B cell (primary cell): ENCODE data around the gene SLC23A2. TPM values are rescaled to one million over a fixed set of nuclear protein-coding genes. Genes with fewer than 3 reads are reported as not detected.
A peak's percentile ranks its signal among the peaks of the same experiment; 100 is the strongest.

ENCODE experiments used
- ATAC-seq: fragments of 200-7000 bp; cut with Tn5 transposase; one replicate; pipeline ENCODE4 v1.10.0; 2021; ENCODE audit warnings: low read depth, mild to moderate bottlenecking, moderate number of reproducible peaks, moderate library complexity
- CTCF ChIA-PET: fragments of 350-600 bp; sonication (Branson Sonifier 250); formaldehyde crosslinking; loops from one replicate; lab custom pipeline; 2021; ENCODE audit warnings: antibody characterized with exemption, inconsistent platforms; lab: Charles Lee
- POLR2A ChIA-PET: fragments of 350-600 bp; sonication (Branson Sonifier 250); formaldehyde crosslinking; loops from one replicate; lab custom pipeline; 2021; ENCODE audit warnings: antibody characterized with exemption; lab: Charles Lee
- DNase-seq: peaks from one replicate; pipeline ENCODE4 v3.0.0; 2013
- H2AFZ ChIP-seq: 2 replicates; pipeline ENCODE4 v1.6.1; 2012; ENCODE audit warnings: mild to moderate bottlenecking, low read depth, low read length; ENCODE audit not compliant: insufficient read depth, poor library complexity, severe bottlenecking
- H3K27ac ChIP-seq, 2 donors: 1 replicate in 1 of 2; 2 replicates in 1 of 2; pipeline ENCODE4 v1.5.1; 2012 to 2013; ENCODE audit warnings: low read length in 2 of 2, mild to moderate bottlenecking in 2 of 2, moderate library complexity in 1 of 2
- H3K27me3 ChIP-seq, 4 experiments: fragments of 200-600 bp in 1 of 4; sonication (generic) in 1 of 4; replicated peaks in 1 of 4; 1 replicate in 2 of 4; 2 replicates in 2 of 4; pipeline versions ENCODE4 v1.6.1 to v1.7.0; 2013 to 2016; ENCODE audit warnings: low read length in 3 of 4, mild to moderate bottlenecking in 2 of 4, mixed read lengths in 1 of 4, moderate library complexity in 1 of 4; ENCODE audit not compliant: insufficient read depth in 4 of 4, control insufficient read depth in 3 of 4; ENCODE audit errors: control extremely low read depth in 1 of 4
- H3K36me3 ChIP-seq, 2 experiments: replicated peaks in 1 of 2; 1 replicate in 1 of 2; 2 replicates in 1 of 2; pipeline versions ENCODE4 v1.6.1 to v1.7.1; 2013; ENCODE audit warnings: low read length in 1 of 2; ENCODE audit not compliant: insufficient read depth in 2 of 2, control insufficient read depth in 1 of 2; ENCODE audit errors: control extremely low read depth in 1 of 2, extremely low read depth in 1 of 2
- H3K4me1 ChIP-seq, 2 donors: fragments of 200-600 bp in 1 of 2; sonication (generic) in 1 of 2; 1 replicate in 1 of 2; 2 replicates in 1 of 2; pipeline versions ENCODE4 v1.5.1 to v1.6.1; 2013 to 2017; ENCODE audit warnings: low read length in 2 of 2; ENCODE audit not compliant: control insufficient read depth in 2 of 2, insufficient read depth in 2 of 2
- H3K4me2 ChIP-seq: replicated peaks from 2 replicates; pipeline ENCODE3; 2012; ENCODE audit warnings: mild to moderate bottlenecking, low read depth, low read length; ENCODE audit not compliant: poor library complexity, severe bottlenecking
- H3K4me3 ChIP-seq, 5 experiments: fragments of 200-600 bp in 1 of 5; sonication (generic) in 1 of 5; 1 replicate in 3 of 5; 2 replicates in 2 of 5; pipeline versions ENCODE4 v1.5.1 to v1.7.0; 2011 to 2016; ENCODE audit warnings: low read length in 4 of 5, mild to moderate bottlenecking in 4 of 5, low read depth in 2 of 5, control low read depth in 1 of 5, moderate library complexity in 1 of 5; ENCODE audit not compliant: insufficient read depth in 1 of 5; ENCODE audit errors: control extremely low read depth in 1 of 5, extremely low read depth in 1 of 5
- H3K79me2 ChIP-seq: fragments of 200-600 bp; sonication (generic); one replicate; pipeline ENCODE4 v1.6.0; 2016; ENCODE audit warnings: low read length; ENCODE audit not compliant: control insufficient read depth, insufficient read depth
- H3K9ac ChIP-seq: fragments of 200-600 bp; sonication (generic); 2 replicates; pipeline ENCODE4 v1.6.1; 2017; ENCODE audit warnings: mild to moderate bottlenecking, low read length, moderate library complexity
- H3K9me3 ChIP-seq, 3 donors: one replicate each; pipeline versions ENCODE4 v1.6.1 to v1.7.1; 2013; ENCODE audit warnings: low read length in 2 of 3; ENCODE audit not compliant: control insufficient read depth in 2 of 3, insufficient read depth in 1 of 3; ENCODE audit errors: control extremely low read depth in 1 of 3
- H4K20me1 ChIP-seq: 2 replicates; pipeline ENCODE4 v1.6.0; 2012; ENCODE audit warnings: mild to moderate bottlenecking, low read length; ENCODE audit not compliant: insufficient read depth, control insufficient read depth, poor library complexity, severe bottlenecking
- H3K27ac Mint-ChIP-seq: one replicate; pipeline ENCODE4 v1.8.0; 2021; ENCODE audit warnings: mixed read lengths
- H3K27me3 Mint-ChIP-seq: one replicate; pipeline ENCODE4 v1.8.0; 2021; ENCODE audit warnings: mixed read lengths
- H3K4me1 Mint-ChIP-seq: one replicate; pipeline ENCODE4 v1.8.0; 2021; ENCODE audit warnings: mixed read lengths
- H3K4me3 Mint-ChIP-seq: one replicate; pipeline ENCODE4 v1.8.0; 2021; ENCODE audit warnings: mixed read lengths
- H3K9me3 Mint-ChIP-seq: one replicate; pipeline ENCODE4 v1.8.0; 2022; ENCODE audit warnings: mixed read lengths; ENCODE audit not compliant: insufficient read depth
- EZH2 ChIP-seq: IDR thresholded peaks from 2 replicates; pipeline ENCODE4 v1.6.1; 2012; ENCODE audit warnings: borderline replicate concordance, low read depth, mild to moderate bottlenecking, moderate library complexity, low read length; ENCODE audit not compliant: insufficient read depth, poor library complexity, severe bottlenecking
- WGBS: methylation state at CpG from one replicate; pipeline ENCODE4 v1.1.5; 2013; ENCODE audit warnings: missing lambda C conversion rate; ENCODE audit not compliant: insufficient coverage; 5-methylcytosine and 5-hydroxymethylcytosine counted together
- intact Hi-C: fragments of 100-400 bp; cut with micrococcal nuclease; formaldehyde crosslinking; loops from one replicate; pipeline ENCODE4 v1.10.0; 2022
- polyA plus RNA-seq: library from polyadenylated mRNA; depleted of rRNA; stranded (reverse); fragments of >200 nt; gene quantifications from 2 replicates; pipeline ENCODE4 v1.2.3, GENCODE V29; 2012
- total RNA-seq, 2 donors: library from RNA; stranded (reverse); fragments of 120-200 nt in 1 of 2; gene quantifications; 1 replicate in 1 of 2; 2 replicates in 1 of 2; pipeline versions ENCODE4 v1.2.3 to v1.2.4, GENCODE V29; 2013 to 2022
- TF ChIP-seq, protein P1 (sequence below): fragments of 200-600 bp; IDR thresholded peaks from one replicate; pipeline ENCODE4 v1.8.0; 2022; ENCODE audit warnings: antibody characterized with exemption, mild to moderate bottlenecking

The SLC23A2 gene
- total and polyA plus RNA-seq, 2 donors (not counting 1 experiment from before 2014, with no cell fraction given) = 23.6 to 70.7 TPM

GRCh38 chr20:5020760-5021159 is 19.4 kb upstream of the SLC23A2 start:
- DNase-seq = no peak
- intact Hi-C loops = no loop called here
- Histone ChIP-seq H3K4me3 (no peak overlapping the region), H3K9ac (no peak overlapping the region), H3K27me3 (no peaks in the 10 kb centered on the region), H3K27ac (no peak overlapping the region), H2AFZ (no peak overlapping the region), H3K36me3 (no peaks in the 10 kb centered on the region), H3K79me2 (no peaks in the 10 kb centered on the region), H4K20me1 (no peaks in the 10 kb centered on the region), H3K4me1 (no peaks in the 10 kb centered on the region), H3K9me3 (no peaks in the 10 kb centered on the region), H3K4me2 (no peak overlapping the region)
- WGBS = 98% methylated on average over 5 of the region's 5 CpGs
- peak overlapping the region; percentile 60 for H3K27ac Mint-ChIP-seq
- no peaks in the 10 kb centered on the region for H3K9me3 Mint-ChIP-seq
- no peak for ATAC-seq
- H3K27me3 Mint-ChIP-seq = no peaks in the 10 kb centered on the region
- ChIA-PET POLR2A (no interaction called here), CTCF (no interaction called here)
- no peak overlapping the region for H3K4me3 Mint-ChIP-seq
- no peak for TF ChIP-seq EZH2
- TF ChIP-seq, protein P1, sequence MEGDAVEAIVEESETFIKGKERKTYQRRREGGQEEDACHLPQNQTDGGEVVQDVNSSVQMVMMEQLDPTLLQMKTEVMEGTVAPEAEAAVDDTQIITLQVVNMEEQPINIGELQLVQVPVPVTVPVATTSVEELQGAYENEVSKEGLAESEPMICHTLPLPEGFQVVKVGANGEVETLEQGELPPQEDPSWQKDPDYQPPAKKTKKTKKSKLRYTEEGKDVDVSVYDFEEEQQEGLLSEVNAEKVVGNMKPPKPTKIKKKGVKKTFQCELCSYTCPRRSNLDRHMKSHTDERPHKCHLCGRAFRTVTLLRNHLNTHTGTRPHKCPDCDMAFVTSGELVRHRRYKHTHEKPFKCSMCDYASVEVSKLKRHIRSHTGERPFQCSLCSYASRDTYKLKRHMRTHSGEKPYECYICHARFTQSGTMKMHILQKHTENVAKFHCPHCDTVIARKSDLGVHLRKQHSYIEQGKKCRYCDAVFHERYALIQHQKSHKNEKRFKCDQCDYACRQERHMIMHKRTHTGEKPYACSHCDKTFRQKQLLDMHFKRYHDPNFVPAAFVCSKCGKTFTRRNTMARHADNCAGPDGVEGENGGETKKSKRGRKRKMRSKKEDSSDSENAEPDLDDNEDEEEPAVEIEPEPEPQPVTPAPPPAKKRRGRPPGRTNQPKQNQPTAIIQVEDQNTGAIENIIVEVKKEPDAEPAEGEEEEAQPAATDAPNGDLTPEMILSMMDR = no peak
- H3K4me1 Mint-ChIP-seq = no peaks in the 10 kb centered on the region

- ChIA-PET CTCF (no interaction called here), POLR2A (no interaction called here)
- intact Hi-C loops = no loop called here
- H3K27ac Mint-ChIP-seq = no peak overlapping the region
- DNase-seq = no peak
- Histone ChIP-seq H3K36me3 (no peaks in the 10 kb centered on the region), H3K4me1 (peaks cover 4 to 7% of the 10 kb centered on the region in 2 donors), H3K4me2 (no peak overlapping the region), H2AFZ (no peak overlapping the region), H3K27me3 (no peaks in the 10 kb centered on the region), H3K27ac (no peak overlapping the region), H3K9ac (no peak overlapping the region), H3K9me3 (no peaks in the 10 kb centered on the region), H3K79me2 (no peaks in the 10 kb centered on the region), H3K4me3 (no peak overlapping the region), H4K20me1 (no peaks in the 10 kb centered on the region)
- no peak for ATAC-seq
- peaks cover 10% of the 10 kb centered on the region for H3K4me1 Mint-ChIP-seq
- H3K27me3 Mint-ChIP-seq = no peaks in the 10 kb centered on the region
- WGBS = 89% methylated on average over 1 of the region's 8 CpGs
- no peak overlapping the region for H3K4me3 Mint-ChIP-seq
- no peak for TF ChIP-seq EZH2
- TF ChIP-seq, protein P1 = no peak
- no peaks in the 10 kb centered on the region for H3K9me3 Mint-ChIP-seq
Observed at GRCh38 chr20:5013682-5014447, 12.6 kb upstream of the SLC23A2 start.
